Thymus (tissue), 11 donors: ENCODE results near the gene LMF1. TPM values are rescaled to one million over a fixed set of nuclear protein-coding genes. Genes with fewer than 3 reads are reported as not detected.

ENCODE experiments used
- DNase-seq, 9 donors: peaks; one replicate each; pipeline ENCODE4 v3.0.0-alpha.2; 2013; ENCODE audit warnings: low spot score in 9 of 9, low read depth in 6 of 9, missing footprints in 1 of 9
- H3K27ac ChIP-seq, 2 donors: one replicate each; pipeline ENCODE4 v1.5.1; 2013; ENCODE audit warnings: control low read depth in 1 of 2, low read depth in 1 of 2, low read length in 1 of 2, mild to moderate bottlenecking in 1 of 2, moderate library complexity in 1 of 2
- H3K27me3 ChIP-seq, 2 donors: one replicate each; pipeline ENCODE4 v1.5.1; 2013; ENCODE audit warnings: low read length in 1 of 2; ENCODE audit not compliant: control insufficient read depth in 2 of 2, insufficient read depth in 1 of 2
- H3K36me3 ChIP-seq, 2 donors: one replicate each; pipeline ENCODE4 v1.5.1; 2013; ENCODE audit warnings: low read length in 1 of 2, mild to moderate bottlenecking in 1 of 2, moderate library complexity in 1 of 2; ENCODE audit not compliant: control insufficient read depth in 2 of 2, insufficient read depth in 2 of 2
- H3K4me1 ChIP-seq, 2 donors: one replicate each; pipeline ENCODE4 v1.5.1; 2013; ENCODE audit warnings: low read length in 2 of 2; ENCODE audit not compliant: control insufficient read depth in 2 of 2, insufficient read depth in 2 of 2
- H3K4me3 ChIP-seq, 2 donors: one replicate each; pipeline ENCODE4 v1.5.1; 2013; ENCODE audit warnings: low read length in 2 of 2, control low read depth in 1 of 2, mild to moderate bottlenecking in 1 of 2
- H3K9me3 ChIP-seq, 2 donors: one replicate each; pipeline ENCODE4 v1.5.1; 2013; ENCODE audit warnings: low read length in 1 of 2, mild to moderate bottlenecking in 1 of 2; ENCODE audit not compliant: control insufficient read depth in 2 of 2, insufficient read depth in 1 of 2
- WGBS: extraction: QIAGEN DNeasy Blood & Tissue Kit; methylation state at CpG from one replicate; pipeline ENCODE4 v1.1.7; 2013; 5-methylcytosine and 5-hydroxymethylcytosine counted together
- polyA plus RNA-seq: library from polyadenylated mRNA; stranded (reverse); fragments of 200-250 nt; gene quantifications from one replicate; pipeline ENCODE4 v1.2.3, GENCODE V29; 2013
- total RNA-seq: library from RNA; stranded (reverse); fragments of 120-200 nt; gene quantifications from one replicate; pipeline ENCODE4 v1.2.4, GENCODE V29; 2013
- donor health status: healthy.

Gene LMF1
- total and polyA plus RNA-seq, 2 donors: 8.9 to 22.8 TPM

DNA sequence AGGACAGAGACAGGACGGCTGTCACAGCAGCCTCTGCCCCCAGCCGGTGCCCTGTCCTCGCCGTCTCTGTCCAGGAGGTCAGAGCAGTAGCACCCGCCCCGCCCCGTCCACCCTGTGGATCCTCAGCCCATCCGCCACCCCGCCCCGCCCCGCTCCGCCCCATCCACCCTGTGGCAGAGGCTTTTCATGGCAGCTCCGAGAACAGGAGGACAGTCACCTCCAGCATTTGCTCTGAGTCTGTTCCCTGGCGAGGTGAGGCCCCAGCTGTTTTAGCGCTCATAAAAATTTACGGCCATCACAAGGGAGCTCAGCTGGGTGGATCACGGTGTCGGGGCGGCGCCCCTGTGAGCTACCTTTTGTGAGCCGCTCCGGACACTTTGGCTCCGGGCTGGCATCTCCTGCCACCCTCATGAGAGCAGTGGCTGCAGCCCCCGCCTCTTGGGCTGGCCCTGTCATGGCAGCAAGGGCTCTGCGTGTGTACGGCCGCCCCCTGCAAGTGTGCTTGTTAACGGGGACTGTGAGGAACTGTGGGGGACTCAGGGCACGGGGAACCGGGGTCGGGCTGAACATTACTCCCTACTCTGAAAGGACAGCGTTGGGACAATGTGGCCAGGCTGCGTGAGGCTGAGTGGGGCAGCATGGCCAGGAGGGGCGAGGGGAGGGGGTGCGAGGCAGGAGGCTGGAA is 138.0 kb downstream of the LMF1 start:
- no peaks in the 10 kb centered on the region for H3K4me1 ChIP-seq
- WGBS: 93% methylated on average over 35 of the region's 35 CpGs
- no peak overlapping the region for H3K4me3 ChIP-seq
- H3K36me3 ChIP-seq: no peaks in the 10 kb centered on the region
- no peak overlapping the region for H3K27ac ChIP-seq
- H3K9me3 ChIP-seq: peaks cover 1 to 24% of the 10 kb centered on the region in 2 donors
- peaks cover 0 to 18% of the 10 kb centered on the region in 2 donors for H3K27me3 ChIP-seq
- DNase-seq: no peak

DNA sequence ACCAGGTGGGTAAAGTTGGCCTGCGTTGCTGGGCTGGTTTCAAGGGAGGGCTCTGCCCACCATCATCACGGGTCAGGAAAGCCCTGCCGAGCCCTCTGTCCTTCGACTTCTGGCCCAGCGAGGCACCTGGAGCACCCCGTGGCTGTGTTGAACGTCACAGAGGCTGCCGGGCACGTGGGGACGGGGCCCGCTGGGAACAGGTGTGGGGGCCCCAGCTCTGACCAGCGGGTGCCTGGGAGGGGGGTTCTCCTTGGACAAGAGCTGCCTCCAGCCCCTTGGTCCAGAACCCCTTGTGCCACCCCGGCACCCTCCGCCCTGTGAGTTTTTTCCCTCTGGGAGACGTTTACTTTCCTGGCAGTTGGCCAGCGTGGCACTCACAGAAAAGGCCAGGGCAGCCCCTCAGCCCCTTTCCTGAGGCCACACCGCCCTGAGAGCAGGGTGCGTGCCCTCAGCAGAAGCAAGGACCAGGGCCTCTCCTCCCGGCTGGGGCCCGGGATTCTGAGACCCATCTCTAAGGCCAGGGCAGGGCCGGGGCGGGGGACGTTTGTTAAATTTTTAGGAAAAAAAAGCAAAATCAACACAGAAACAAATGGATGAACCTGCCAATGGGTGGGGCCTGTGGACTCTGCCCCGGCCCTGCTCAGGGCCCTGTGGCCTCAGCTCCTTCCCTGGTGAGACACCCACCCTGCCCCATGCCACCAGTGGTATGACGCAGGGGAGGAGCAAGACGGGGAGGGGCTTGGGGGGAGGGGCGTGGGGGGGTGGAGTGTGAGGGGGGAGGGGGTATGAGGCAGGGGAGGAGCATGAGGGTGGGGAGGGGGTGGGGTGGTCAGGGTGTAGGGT is 139.0 kb downstream of the LMF1 start:
- DNase-seq: no peak
- Histone ChIP-seq H3K36me3 (no peaks in the 10 kb centered on the region), H3K27me3 (peaks cover 0 to 18% of the 10 kb centered on the region in 2 donors), H3K4me1 (no peaks in the 10 kb centered on the region), H3K4me3 (no peak overlapping the region), H3K9me3 (peaks cover 1 to 20% of the 10 kb centered on the region in 2 donors), H3K27ac (no peak overlapping the region)
- 84% methylated on average over 27 of the region's 27 CpGs for WGBS

DNA sequence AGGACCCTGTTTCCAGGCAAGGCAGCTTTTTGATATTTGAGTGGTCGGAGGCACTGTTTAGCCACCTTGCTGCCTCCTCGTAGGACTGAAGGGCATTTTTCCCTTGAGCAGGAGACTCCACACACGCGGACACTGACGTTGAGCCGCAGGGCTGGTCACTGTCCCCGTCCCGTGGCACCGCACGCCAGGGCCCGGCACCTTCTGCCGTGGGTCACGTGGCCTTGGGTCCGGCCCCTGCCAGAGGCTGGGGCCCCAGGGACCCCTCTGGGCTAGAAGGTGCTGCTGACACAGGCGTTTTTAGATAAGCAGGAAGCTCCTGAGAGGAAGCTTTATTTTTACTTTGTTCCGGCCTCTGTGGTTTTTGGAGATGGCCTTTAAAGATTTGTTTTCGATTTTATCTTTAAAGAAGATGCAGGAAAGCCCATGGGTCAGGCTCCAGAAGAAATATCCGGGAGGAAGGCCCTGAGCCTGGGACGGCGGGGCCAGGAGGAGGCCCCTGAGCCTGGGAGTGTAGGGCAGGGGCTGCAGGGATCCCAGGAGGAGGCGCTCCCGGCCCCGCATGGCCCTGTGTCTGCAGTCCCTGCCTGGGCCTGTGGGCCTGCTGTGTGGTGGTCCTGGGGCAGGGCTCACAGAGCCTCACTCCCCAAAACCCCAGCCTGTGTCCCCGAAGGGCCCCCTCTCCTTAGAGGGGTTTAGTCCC is 139.8 kb downstream of the LMF1 start:
- Histone ChIP-seq H3K4me3 (no peak overlapping the region), H3K27me3 (peaks cover 0 to 18% of the 10 kb centered on the region in 2 donors), H3K9me3 (peaks cover 1 to 15% of the 10 kb centered on the region in 2 donors), H3K27ac (no peak overlapping the region), H3K36me3 (no peaks in the 10 kb centered on the region), H3K4me1 (no peaks in the 10 kb centered on the region)
- no peak for DNase-seq
- 28% methylated on average over 24 of the region's 24 CpGs for WGBS

DNA sequence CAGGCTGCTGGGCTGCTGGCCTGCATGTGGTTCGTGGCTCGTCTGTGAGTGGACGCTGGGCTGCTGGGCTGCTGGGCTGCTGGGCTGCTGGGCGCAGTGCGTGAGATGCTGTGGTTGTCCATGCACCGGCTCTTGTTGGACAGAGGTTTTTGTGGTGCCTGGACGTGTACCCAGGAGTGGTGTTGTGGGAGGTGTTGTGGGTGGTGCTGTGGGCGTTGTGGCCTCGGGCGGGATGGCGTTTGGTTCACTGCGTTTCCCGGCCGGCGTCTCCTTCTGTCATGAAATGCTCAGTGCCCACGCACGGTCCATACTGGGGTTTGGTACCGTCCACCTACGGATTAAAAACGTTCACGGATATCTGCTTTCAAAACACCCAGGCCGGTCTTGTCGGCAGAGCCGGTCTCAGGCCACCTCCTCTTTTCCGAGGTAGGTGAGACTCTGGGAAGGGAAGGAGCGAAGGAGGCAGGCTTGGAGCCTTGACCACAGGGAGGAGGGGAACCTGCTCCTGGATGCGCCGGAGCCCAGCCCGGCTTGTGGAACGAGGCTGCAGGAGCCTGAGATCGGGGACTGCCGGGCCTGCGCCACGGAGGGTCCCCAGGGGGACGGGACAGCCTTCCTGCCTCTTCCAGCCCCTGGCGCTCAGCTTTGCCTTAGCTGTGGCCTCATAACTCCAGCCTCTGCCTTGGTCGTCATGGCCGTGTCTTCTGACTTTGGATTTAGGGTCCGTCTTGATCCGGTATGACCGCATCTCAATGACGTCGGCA is 140.5 kb downstream of the LMF1 start:
- no peak for DNase-seq
- Histone ChIP-seq H3K27ac (no peak overlapping the region), H3K9me3 (peaks cover 0 to 8% of the 10 kb centered on the region in 2 donors), H3K36me3 (no peaks in the 10 kb centered on the region), H3K4me3 (no peak overlapping the region), H3K27me3 (peaks cover 0 to 20% of the 10 kb centered on the region in 2 donors), H3K4me1 (no peaks in the 10 kb centered on the region)
- 89% methylated on average over 43 of the region's 43 CpGs for WGBS

DNA sequence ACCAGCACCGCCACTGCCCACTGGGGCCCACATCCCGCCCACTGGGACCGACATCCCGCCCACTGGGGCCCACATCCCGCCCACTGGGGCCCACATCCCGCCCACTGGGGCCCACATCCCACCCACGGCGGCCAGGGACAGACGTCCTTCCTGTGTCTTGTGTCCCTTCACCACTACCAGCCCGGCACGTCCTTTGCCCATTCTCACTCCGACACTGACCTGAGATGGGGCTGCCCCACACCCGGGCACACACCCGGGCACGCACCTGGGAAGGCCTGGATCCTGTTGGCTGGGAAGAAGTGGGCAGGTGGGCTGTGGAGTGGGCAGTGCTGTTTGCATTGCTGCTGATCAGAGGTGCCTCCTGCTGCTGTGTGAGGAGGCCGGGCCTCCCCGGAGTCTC is 141.9 kb downstream of the LMF1 start:
- DNase-seq: no peak
- 95% methylated on average over 17 of the region's 17 CpGs for WGBS
- Histone ChIP-seq H3K36me3 (no peaks in the 10 kb centered on the region), H3K9me3 (no peaks in the 10 kb centered on the region), H3K4me3 (no peak overlapping the region), H3K27me3 (peaks cover 0 to 24% of the 10 kb centered on the region in 2 donors), H3K27ac (no peak overlapping the region), H3K4me1 (no peaks in the 10 kb centered on the region)

DNA sequence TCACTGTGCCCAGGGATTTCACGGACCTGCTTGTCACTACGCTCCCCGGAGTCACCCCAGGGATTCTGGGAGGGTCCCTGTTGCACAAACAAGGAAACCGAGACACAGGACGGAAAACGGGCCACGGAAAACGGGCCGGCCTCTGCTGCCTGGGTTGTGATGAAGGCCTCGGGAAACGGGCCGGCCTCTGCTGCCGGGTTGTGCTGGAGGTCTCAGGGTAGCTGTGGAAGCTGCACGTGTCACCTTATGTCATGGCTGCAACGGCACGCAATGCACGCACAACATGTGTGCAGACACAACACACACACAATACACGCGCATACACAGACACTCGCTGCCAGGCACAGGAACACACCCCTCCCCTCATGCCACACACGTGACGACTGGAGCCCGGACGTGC is 143.3 kb downstream of the LMF1 start:
- H3K27ac ChIP-seq: no peak overlapping the region
- 90% methylated on average over 24 of the region's 24 CpGs for WGBS

DNA sequence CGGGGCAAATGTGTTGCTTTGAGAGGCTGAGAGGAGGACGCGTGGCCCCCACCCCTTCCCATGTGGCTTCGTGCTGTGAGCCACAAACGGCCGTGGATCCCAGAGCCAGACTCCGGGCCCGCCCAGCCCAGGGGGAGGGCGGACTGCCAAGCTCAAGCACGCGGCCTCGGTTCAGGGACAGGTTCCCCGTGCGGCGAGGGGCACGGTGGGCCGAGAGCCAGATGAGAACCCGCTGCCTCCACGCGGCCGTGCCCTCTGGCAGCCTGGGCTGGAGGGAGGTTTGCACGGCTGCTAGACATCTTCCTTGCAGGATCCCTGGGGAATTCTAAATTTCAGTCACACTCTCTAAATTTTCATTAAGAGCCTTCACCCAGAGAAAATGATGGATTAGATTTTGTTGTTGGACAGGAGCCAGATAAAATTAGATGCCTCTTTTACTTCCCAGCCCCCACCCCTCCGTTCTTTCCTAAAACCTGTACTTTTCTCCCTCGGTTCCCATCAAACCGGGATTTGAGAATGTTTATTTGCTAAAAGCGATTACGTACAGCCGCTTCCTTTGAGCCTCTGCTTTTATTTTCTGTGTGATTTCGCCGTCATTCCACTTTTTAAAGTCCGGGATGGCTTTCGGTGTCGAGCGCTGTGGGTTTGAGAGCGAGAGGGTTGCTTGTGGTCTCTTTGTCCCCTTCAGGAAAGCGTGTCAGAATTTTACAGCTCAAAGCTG is 145.3 kb downstream of the LMF1 start:
- Histone ChIP-seq H3K27ac (no peak overlapping the region), H3K36me3 (no peaks in the 10 kb centered on the region), H3K9me3 (no peaks in the 10 kb centered on the region), H3K4me1 (peaks cover 0 to 3% of the 10 kb centered on the region in 2 donors), H3K4me3 (no peak overlapping the region), H3K27me3 (peaks cover 0 to 12% of the 10 kb centered on the region in 2 donors)
- WGBS: 77% methylated on average over 36 of the region's 36 CpGs
- DNase-seq: no peak

More for the DNA sequence above, 143.3 kb downstream of the LMF1 start:
- Histone ChIP-seq H3K9me3 (no peaks in the 10 kb centered on the region), H3K27me3 (peaks cover 0 to 24% of the 10 kb centered on the region in 2 donors), H3K4me3 (no peak overlapping the region), H3K36me3 (no peaks in the 10 kb centered on the region), H3K4me1 (no peaks in the 10 kb centered on the region)
- no peak for DNase-seq

DNA sequence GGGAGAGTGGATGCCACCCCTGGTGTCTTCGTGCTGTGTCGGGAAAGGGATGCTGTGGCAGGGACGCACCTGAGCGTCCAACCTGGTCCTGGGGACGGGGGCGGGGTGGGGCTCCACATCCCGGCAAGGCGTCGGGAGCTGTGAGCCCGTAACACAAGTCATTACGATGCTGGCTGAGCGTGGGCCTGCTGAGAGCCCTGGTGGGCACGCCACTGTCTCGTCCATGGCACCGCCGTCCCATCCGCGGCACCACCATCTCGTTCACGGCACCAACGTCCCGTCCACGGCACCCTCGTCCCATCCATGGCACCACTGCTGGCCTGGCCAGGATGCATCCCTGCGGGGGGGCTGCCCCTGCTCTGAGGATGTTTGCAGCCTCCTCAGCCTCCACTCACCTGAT is 146.2 kb downstream of the LMF1 start:
- Histone ChIP-seq H3K9me3 (no peaks in the 10 kb centered on the region), H3K4me1 (peaks cover 0 to 9% of the 10 kb centered on the region in 2 donors), H3K27ac (no peak overlapping the region), H3K36me3 (no peaks in the 10 kb centered on the region), H3K27me3 (peaks cover 0 to 9% of the 10 kb centered on the region in 2 donors), H3K4me3 (no peak overlapping the region)
- DNase-seq: no peak
- 92% methylated on average over 25 of the region's 25 CpGs for WGBS
